ENCODE data around the gene NDC1. TPM values are rescaled to one million over a fixed set of nuclear protein-coding genes. Genes with fewer than 3 reads are reported as not detected.

Gene NDC1
- total RNA-seq, 4 donors from 2014 or later: 6.7 to 10.3 (median 7.1) TPM

DNA sequence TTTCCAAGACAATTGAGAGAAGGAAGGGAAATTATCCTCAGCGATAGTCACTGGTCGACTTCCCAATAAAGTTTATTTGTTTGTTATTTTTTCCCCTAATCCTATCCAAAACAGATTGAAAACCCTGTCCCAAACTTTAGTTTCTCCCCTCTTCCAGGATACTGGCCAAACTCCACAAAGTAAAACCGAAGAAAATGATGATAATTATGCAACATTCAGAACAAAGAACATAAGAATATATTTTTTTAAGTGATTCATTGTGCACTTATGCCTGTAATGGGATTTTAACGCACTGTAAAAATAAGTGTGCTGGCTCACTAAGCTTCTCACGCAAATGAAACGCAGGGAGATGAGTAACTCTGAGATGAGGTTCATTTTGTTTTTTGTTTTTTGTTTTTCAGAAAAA is 105.2 kb downstream of the NDC1 start:
- Histone ChIP-seq H3K4me3 (no peak overlapping the region), H3K27ac (no peak overlapping the region), H3K27me3 (peaks cover 21% of the 10 kb centered on the region), H3K36me3 (no peaks in the 10 kb centered on the region), H3K4me1 (peaks cover 0 to 7% (median 3%) of the 10 kb centered on the region in 3 donors), H3K9me3 (no peaks in the 10 kb centered on the region)
- no peak for ATAC-seq
- 35 to 65% methylated on average over 6 of the region's 6 CpGs for WGBS, 2 donors (ENCODE audit: low coverage in 1 of 2)
- TF ChIP-seq CTCF (IDR thresholded peaks at IDR 0.05): no peak
- TF ChIP-seq EP300 (IDR thresholded peaks at IDR 0.05): no peak
- no peak for TF ChIP-seq POLR2AphosphoS5 (IDR thresholded peaks at IDR 0.05)

DNA sequence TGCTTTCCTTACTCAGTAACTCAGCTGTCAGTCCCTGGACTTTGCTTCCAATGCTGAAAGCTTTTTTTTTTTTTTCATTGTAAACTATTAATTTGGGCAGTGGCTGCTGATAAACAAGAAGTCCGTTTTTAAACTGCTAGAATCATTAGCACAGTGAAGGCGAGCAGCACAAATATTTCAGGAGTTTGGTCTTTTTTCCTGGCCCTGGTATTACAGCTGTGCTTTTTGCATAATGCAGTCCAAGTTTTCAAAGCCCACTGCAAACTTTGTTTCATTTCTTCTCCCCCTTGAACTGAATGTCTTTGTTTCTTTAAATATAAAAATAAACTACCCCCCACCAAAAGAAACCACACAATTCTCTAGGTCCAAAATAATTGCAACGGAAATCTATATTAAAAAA is 105.7 kb downstream of the NDC1 start:
- no peaks in the 10 kb centered on the region for H3K36me3 ChIP-seq
- ATAC-seq: no peak
- no peak overlapping the region for H3K4me3 ChIP-seq
- H3K27me3 ChIP-seq: peaks cover 16% of the 10 kb centered on the region
- H3K27ac ChIP-seq: no peak overlapping the region
- no peak for TF ChIP-seq POLR2A (IDR thresholded peaks at IDR 0.05)
- TF ChIP-seq POLR2AphosphoS5 (IDR thresholded peaks at IDR 0.05): no peak
- no peak for TF ChIP-seq EP300 (IDR thresholded peaks at IDR 0.05)
- no peak for TF ChIP-seq CTCF (IDR thresholded peaks at IDR 0.05)
- H3K9me3 ChIP-seq: no peaks in the 10 kb centered on the region
- peaks cover 0 to 2% (median 0%) of the 10 kb centered on the region in 3 donors for H3K4me1 ChIP-seq
- 28 to 43% methylated on average over 3 of the region's 3 CpGs for WGBS, 2 donors (ENCODE audit: low coverage in 1 of 2)

DNA sequence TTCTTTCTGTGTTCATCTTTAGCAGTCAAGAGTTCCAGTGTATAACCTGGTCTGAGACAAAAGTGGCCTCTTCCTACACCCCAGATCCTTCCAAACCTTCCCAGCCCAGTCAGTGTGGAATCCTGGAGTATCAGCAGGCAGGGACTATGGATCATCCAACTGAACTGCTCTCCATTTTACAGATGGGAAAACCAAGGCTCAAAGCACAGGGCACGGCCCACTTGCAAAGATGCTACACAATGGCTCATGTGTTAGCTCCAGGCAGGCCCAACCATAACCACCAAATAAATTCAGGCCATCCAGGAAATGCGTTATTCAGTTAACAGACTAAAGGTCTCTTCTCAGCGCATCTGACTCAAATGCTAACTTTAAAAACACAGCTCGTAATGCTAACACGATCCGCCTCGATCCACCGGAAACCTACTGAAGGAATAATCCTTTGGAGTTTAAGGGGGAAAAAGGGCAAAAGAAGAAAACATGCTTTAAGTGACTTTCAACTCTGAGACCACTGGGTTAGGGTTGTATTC is 106.3 kb downstream of the NDC1 start:
- Histone ChIP-seq H3K27ac (no peak overlapping the region), H3K27me3 (peaks cover 10% of the 10 kb centered on the region), H3K36me3 (no peaks in the 10 kb centered on the region), H3K4me3 (no peak overlapping the region), H3K4me1 (no peaks in the 10 kb centered on the region), H3K9me3 (no peaks in the 10 kb centered on the region)
- TF ChIP-seq POLR2AphosphoS5 (IDR thresholded peaks at IDR 0.05) (no peak), EP300 (IDR thresholded peaks at IDR 0.05) (no peak), POLR2A (IDR thresholded peaks at IDR 0.05) (no peak), CTCF (IDR thresholded peaks at IDR 0.05) (no peak)
- no peak for ATAC-seq
- 76 to 84% methylated on average over 6 to 7 of the region's 8 CpGs for WGBS, 2 donors (ENCODE audit: low coverage in 1 of 2)

GRCh38 chr1:53731043-53731600 is 107.0 kb downstream of the NDC1 start:
- 80 to 90% methylated on average over 3 to 4 of the region's 10 CpGs for WGBS, 2 donors (ENCODE audit: low coverage in 1 of 2)
- H3K27ac ChIP-seq: no peak overlapping the region
- TF ChIP-seq POLR2A (IDR thresholded peaks at IDR 0.05) (no peak), EP300 (IDR thresholded peaks at IDR 0.05) (no peak)

DNA sequence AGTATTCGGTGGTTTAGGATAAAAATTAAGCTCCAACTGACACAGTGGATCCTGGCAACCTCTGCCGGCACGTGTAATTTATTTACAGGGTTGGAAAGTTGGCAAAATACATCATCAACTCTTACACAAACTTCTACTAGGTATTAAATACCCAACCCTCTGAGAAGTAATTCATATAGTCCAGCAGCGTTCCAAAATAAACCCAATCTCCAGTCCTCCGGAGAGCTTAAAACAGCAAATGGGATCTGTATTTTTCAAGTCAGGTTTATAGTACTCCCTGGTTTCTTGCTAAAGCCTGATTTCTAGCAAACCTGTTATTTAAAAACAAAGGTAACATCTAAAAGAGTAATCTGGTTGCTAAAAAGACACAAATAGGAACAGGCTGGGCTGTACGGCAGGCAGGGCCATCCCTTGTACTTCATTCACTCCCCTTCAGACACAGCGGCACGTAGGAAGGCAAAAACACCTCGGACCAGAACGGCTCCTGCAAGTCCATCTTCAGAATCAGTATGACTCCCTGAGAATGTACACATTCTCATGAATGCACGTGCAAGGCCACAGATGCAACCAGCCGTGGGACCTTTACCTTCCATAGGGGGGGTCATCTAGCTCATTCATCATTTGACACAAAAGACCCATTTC is 107.8 kb downstream of the NDC1 start:
- no peak overlapping the region for H3K4me3 ChIP-seq

More at GRCh38 chr1:53731043-53731600, 107.0 kb downstream of the NDC1 start:
- Histone ChIP-seq H3K4me3 (no peak overlapping the region), H3K36me3 (no peaks in the 10 kb centered on the region), H3K4me1 (no peaks in the 10 kb centered on the region), H3K9me3 (no peaks in the 10 kb centered on the region), H3K27me3 (peaks cover 5% of the 10 kb centered on the region)
- no peak for ATAC-seq

More for the DNA sequence above, 107.8 kb downstream of the NDC1 start:
- no peak for ATAC-seq
- TF ChIP-seq CTCF (IDR thresholded peaks at IDR 0.05) (no peak), POLR2AphosphoS5 (IDR thresholded peaks at IDR 0.05) (no peak), POLR2A (IDR thresholded peaks at IDR 0.05) (no peak), EP300 (IDR thresholded peaks at IDR 0.05) (no peak)
- WGBS, 2 donors (ENCODE audit: low coverage in 1 of 2): 77 to 85% methylated on average over 9 to 10 of the region's 12 CpGs
- H3K36me3 ChIP-seq: no peaks in the 10 kb centered on the region
- no peaks in the 10 kb centered on the region for H3K4me1 ChIP-seq
- no peaks in the 10 kb centered on the region for H3K9me3 ChIP-seq
- H3K27me3 ChIP-seq: peaks cover 8% of the 10 kb centered on the region
- H3K27ac ChIP-seq: no peak overlapping the region

All from gastroesophageal sphincter (tissue), 4 donors.